Activated CD4-positive, alpha-beta T cell treated with anti-CD3 and anti-CD28 coated beads for 48 hours (primary cell): ENCODE results near the gene PDGFB.

ENCODE experiments used
- DNase-seq: peaks from one replicate; pipeline ENCODE4 v3.0.0-alpha.2; 2020

The PDGFB gene

DNA sequence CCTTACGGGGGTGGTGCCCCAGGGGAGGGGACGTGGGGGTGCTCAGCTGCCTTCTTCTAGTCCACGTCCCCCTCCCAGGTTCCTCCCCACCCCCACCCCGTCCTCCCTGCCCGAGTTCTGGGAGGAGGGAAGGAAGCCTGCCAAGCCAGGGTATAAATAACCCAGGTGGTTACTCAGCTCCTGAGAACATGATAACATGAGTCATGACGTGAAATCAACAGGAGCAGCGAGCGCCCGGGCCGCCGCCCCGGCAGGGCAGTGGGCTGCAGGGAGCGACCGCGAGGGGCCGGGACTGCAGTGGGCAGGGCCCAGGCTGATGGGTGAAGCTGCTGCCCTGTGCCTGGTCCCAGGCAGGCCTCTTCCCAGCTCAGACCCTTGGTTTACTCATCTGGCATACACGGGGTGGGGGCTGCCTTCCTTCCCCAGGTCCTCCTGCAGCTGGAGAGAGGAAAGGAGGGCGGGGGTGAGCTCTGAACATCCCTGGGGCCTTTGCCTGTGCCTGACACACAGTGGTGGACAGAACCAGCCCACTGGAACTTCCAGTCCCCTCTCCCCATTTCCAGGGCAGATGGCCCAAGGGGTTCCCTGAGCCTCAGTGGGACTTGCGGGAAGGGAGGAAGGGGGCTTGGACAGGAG, 8.8 kb upstream of the PDGFB start:
- DNase-seq, result peak; percentile 62

DNA sequence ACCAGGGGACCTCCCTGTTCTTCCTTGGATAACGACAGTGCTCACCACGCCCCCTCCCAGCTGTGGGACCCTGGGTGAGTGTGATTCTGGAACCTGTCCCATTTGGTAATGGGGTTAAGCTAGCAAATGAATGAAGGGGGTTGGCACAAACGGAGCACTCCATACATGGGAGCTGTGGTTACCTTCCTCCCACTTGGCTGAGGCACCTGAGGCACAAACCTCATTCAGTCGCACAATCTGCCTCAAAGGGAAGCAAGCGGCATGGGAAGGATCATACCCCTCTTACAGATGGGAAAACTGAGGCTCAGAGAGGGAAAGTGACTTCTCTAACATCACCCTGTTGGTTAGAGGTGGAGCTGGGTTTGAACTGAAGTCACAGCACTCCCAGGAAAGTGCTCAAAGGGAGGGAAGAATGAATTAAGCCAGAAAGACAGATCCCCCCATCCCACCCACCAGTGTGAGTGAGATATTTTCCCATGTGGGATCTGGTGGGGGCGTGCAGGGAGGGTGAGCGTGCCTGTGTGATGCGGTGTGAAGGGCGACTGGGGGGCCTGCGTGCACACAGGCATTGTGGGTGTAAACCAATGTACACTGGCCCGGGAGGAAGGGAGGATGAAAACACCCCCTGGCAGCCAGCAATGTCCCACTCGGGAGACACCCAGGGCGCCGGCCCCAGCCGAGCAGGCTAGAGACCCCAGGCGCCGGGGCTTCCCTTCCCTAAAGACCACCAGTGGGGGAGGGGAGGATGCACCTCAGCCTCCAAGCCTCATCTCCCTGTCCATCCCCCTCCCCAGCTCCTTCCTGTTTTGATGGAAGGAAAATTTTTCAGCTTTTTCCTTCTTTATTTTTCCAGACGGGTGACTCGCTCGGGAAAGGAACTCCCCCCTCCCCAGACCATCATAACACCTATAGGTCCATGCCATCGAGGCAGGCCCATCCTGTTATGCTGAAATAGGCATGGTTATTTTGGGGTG, 8.0 kb upstream of the PDGFB start:
- DNase-seq, result no peak

DNA sequence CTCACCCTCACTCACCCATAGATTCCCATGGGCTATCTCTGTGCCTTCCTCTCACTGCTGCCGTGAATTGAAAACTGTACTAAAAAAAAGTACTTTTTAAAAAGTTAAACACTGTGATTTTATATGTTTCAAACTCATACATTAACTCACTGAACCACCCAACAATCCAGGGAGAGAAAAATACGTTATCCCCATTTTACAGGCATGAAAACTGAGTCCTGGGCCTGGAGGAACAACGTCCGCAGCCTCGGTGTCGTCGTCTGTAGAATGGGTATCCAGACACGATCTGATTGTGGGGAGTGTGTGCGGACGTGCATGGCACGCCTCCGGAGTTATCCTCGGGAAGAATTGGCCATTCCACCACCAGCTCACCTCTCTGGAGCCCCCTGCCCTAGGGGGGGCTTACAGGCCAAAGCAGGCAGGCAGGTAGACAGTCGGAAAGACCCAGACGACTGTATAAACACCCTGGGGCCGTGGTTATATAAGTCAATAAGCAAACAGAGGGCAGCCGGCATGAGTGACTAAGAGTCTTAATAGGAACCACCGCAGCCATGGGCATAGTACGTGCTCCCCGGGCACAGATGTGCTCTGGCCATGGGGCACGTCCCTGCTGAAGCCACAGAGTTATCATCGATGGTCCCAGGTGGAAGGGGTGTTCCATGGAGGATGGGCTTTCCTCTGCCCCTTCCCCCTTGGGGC, 7.1 kb upstream of the PDGFB start:
- DNase-seq, result no peak

DNA sequence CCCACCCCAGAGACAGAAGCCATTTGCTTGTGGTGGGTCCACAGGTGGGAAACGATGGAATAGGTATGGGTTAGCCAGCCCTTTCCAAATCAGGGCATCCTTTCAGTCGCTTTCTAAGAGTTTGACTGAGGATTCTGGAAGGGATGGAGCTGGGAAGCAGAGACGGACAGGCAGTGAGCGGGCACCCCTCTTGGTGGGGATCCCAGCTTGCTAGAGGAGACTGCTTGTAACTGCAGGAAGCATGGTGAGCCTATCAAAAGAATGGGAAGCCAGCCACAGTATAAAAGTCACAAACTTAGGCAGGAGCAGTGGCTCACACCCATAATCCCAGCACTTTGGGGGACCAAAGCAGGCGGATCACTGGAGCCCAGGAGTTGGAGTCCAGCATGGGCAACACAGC, 6.1 kb upstream of the PDGFB start:
- DNase-seq, result no peak

DNA sequence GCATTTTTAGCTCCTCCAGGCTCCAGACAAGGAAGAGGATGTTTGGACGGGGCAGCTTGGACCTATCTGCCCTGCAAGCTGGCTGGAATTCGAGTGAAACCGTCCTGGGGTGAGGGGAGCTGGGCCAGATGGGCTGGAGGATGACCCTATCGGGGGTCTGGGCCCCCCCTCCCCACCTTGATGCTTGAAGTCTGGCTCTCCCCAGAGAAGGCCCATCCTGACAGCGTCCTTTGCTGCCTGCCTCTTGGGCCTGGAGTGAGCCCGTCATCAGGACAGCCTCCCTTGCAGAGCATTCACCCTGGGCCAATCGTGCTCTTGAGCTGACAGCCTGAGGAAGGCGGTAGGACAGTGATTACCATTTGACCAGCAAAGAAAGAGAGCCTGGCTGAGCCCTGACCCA, 5.3 kb upstream of the PDGFB start:
- no peak for DNase-seq

DNA sequence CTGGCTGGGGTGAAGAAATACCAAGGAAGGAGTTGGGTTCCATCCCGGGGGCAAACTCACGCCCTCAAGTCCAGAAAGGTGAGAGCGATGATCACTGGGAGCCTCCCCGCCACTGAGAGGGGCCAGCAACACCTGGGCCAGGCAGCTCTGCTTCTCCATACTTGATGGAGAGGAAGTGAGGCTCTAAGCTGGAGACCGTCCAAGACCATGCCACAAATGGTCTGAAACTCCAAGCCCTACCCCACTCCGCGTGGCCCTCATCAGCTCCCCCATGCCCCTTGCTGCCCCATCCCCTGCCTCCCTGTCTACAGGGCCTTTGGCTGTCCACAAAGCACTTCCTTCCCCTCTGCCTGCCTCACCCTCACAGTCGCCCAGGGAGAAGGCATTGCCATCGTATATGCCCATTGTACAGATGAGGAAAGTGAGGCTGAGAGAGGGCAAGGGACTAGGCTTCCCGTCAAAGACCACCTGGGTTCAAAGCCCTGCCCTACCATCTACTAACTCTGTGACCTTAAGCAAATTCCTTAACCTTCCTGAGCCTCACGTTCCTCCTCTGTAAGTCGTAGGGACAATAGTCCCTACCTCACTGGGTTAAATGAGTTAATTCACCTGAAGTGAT, 4.4 kb upstream of the PDGFB start:
- no peak for DNase-seq

DNA sequence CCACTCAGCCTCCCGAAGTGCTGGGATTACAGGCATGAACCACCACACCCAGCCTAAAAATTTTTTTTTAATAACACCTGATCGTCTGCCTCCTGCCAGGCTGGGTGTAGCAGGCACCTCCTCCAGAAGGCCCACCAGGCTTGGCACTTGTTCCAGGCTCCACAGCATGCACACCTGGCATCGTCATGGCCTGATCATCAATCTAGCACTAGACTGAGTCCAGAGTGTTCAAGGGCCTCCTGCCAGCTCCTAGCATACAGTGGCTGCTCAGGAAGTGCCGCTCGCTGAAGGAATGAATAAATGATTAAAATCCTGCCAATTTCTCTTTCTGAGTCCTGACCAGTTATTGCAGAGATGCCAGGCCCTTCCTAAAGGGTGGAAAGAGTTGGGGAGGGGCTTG, 3.5 kb upstream of the PDGFB start:
- DNase-seq, result no peak

DNA sequence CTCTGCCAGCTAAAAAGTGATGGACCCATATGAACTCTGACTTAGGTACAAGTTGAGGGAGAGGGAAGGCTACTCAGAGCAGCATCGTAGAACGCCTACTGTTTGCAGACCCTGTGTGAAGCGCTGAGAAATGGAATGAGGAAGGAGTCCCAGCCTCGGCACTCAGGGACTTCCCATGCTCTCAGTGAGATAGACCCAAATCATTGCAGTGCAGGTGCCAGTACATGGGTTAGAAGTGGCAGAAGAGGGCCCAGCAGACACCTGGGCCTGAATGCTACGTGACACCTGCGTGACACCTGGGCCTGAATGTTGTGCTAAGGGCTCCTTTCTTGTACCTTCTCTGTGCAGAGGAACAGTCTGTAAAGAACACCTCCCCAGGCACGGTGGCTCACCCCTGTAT, 2.6 kb upstream of the PDGFB start:
- no peak for DNase-seq

DNA sequence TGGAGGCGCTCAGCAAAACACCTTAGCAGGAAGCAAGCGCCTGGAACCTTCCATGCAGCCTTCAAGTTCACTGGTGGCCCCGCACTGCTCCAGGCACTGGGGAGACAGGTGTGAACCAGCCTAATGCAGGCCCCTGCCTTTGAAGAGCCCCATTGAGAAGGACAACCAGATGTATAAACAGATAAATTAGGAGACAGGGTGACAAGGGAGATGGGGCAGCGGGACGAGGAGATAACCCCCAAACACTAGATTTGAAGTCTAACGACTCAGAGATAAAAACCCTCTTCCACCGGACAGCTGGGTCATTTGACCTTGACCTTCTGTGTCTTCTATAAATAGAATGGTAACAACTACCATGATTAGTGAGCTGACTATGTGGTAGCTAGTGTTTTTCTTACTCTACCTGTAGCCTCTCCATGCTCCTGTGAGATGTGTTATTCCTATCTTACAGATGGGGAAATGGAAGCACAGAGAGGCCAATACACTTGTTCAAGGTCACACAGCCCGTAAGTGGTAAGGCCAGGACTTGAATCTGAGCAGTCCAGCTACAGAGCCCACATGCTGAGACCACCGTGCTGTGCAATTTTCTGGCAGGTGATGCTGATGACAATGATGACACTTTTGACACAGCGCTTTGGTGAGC, 2.0 kb upstream of the PDGFB start:
- no peak for DNase-seq

DNA sequence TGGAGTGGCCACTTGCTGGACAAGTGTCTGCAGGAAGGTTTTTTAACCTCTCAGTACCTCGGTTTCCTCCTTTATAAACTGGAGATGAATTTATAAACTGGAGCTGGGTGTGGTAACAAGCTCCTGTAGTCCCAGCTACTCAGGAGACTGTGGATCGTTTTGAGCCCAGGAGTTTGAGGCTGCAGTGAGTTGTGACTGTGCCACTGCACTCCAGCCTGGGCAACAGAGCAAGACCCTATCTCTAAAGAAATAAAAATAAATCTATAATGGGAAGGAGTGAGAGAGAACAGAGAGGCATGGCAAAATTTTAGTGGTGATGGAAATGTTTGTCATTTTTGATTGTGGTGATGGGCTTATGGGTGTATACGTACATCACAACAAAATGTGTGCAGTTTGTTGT, 1.4 kb upstream of the PDGFB start:
- no peak for DNase-seq

DNA sequence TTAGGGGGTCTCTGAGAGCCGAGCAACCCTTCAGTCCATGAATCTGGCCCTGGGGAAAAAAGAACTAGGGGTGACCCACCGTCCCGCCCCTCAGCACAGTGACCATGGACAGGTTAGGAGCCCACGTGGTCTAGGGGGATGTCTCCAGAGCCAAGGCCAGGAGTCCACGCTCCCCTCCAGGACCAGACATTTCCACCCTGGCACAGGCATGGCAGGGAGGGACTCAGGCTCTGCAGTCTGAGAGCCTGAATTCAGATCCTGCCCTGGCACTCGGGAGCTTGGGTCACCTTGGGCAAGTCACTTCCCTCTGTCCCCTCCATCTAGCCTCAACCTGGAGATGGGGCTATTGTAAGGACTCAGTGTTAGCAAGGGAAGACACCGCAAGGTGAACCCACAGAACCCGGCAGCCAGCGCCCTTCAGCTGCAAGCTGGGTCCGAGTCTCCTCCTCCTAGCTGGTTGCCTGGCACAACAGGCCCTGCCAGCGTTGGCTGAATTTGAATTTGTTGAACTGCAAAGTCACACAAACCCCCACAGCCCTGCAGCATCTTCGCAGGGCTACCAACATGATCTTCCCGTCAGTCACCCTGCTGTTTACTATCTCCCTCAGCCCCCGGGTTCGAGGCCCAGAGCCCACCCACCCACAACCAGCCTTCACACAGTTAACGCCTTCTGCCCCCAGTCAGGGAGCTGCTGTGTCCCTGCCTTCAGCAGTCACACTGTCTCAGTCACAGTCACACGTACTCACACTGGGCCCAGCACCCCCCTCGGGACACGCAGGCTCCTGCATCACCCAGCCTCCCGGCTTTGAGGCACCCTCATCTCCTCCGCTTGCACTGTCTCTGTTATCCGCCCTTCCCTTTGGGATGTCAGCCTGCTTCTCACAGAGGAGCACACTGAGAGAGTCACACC, 603 bp upstream of the PDGFB start:
- DNase-seq, result no peak

DNA sequence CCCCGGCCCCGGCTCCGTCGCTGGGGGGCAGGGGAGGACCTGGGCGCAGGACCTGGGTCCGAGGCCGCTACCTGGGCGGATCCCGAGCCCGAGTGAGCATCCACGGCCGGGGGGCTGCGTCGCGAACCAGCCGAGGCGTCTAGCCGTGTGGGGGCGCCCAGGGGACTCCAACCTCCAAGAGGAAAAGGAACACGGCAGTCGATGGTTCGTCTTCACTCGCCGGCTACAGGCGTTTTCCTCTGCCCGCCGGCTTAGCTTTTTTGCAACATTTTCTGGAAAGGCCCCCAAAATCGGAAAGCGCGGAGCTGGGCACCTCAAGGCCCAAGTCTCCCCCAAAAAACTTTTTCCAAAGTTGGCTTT, 666 bp downstream of the PDGFB start:
- no peak for DNase-seq

DNA sequence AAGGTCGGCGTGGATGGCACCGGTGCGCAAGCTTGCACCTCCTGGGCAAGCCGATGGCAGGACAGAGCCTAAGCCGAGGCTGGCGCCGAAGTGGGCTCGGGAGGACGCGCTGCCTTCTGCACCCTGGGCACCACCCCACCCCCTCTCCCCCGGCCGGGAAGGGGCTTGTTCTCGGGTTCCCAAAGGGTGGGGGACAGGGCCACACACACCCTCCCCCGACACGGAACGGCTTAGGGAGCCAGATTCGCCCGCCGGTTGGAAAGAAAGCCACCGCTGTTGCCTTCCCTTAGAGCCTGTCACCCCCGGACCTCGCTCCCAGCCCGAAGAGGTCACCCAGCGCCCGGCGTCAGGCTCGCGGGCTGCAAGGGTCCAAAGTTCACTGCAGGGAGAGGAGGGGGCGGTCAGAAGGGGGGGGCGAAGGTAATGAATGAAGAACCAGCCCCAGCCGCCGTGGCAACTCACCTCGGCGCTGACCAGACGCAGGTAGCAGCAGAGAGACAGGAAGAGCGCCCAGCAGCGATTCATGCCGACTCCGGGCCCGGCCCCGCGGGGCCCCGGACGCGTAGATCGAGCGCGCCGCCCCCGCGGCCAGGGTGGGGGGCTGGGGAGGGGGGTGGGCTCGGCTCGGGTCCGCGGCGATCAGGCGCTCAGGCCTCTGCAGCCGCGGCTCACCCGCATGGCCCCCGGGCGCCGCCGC, 1.2 kb downstream of the PDGFB start:
- DNase-seq, result no peak

DNA sequence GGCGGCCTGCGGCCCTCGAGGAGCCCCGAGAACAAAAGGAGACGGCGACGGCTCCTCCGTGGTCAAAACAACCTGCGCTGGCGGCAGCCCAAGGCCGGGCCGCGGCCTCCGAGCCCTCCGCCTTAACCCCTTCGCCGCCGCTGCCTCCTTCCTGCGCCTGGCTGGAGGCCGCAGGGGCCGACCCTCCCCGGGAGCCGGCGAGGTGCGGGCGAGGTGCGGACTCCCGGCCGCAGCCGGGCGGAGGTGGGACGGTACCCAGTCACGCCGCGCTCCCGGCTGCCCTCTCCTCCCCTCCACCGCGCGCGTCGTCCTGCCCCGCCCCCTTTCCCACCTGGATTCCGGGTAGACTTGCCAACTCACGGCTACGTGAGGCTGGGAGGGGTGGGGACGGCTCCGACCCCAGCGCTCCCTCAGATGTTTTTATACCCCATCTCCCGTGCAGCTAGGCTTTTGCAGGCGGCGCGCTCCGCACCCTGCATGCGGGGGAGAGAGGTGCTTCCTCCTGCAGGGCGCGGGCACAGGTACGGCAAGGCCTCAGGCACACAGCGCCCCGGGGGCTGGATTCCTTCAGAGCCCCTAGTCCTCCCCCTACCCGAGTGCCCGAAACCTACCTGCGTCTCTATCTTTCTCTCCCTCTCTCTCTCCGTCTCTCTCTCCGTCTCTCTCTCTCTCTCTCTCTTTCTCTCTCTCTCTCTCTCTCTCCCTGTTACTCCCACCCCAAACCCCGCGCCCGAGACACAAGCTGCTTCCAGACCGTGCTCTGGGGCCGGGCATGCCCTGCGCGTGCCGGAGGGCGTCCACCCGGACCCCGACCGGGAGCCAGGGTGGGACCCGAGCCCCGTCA, 2.0 kb downstream of the PDGFB start:
- DNase-seq, result no peak

DNA sequence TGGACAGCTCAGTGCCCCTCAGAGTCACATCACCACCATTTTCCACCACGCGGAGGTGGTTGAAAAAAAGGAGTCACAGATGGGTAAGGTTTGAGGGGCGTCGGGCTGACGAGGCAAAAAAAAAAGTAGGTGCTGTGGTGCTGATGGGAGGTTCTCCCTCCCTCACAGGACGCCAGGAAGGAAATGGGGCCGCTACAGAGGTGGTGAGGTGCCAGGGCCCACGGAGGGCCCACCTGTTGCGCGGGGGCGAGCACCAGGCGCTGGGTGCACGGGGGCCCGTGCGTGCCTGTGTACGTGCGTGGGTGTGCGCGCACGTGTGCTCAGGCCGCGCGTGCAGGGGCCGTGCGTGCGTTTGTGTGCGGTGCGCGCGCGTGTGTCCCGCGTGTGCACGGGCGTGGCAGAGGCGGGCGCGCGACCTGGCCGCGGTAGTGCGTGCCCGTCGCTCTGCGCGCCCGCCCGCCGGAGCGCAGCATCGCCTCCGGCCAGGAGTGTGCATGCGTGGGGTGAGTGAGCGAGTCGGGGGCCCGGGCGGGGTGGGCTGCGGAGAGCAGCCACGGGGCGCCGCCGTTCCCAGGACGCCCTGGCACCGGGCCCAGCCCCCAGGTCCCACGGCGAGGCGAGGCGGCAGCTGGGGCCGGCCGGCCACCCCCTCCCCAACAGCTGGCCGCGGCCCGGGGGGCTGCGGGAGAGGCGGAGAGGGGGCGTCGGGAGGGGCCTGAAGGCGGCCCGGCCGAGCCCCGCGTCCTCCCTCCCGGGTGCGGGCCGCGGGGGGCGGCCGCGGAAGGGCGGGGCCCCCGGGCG, 2.8 kb downstream of the PDGFB start:
- no peak for DNase-seq

DNA sequence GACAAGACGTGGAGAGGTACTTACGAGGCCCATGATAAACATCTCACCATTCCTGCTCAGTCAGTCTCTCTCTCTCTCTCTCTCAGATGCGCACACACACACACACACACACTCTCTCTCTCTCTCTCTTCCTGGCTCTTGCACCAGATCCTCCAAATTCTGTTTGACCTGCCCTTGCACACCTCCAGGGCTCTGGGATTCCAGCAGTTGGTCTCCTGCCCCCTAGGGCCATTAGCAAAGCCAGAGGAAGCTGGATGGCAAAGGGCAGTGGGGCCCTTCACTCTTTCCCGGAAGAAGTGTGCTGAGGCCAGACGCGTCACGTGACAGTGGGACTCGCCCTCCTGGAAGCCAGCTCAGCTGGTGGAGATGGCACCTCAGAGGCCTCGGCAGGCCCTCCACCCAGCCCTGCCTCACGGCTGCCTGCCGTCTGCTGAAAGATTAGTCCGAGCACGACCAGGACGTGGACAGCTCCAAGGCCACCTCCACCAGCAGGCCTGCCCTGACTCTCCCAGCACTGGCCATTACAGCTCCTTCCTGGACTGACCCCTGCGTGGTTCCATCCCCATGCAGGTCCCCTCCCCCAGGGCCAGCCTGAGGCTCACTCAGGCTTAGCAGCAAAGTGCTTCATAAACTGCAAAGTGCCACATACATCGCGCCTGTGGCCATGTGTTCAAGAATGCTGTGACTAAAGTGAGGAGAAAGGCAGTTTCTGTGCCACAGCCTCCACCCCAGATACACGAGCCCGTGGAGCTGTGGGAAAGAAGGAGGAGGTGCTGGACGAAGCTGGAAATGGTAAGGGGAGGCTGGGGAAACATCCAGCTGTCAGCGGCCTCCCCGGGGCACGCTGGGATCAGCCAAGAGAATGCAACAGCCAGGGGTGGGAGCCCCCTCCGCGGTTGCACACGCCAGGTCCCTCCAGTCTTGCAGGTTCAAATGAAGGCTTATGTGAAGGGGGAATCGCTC, 3.7 kb downstream of the PDGFB start:
- no peak for DNase-seq

DNA sequence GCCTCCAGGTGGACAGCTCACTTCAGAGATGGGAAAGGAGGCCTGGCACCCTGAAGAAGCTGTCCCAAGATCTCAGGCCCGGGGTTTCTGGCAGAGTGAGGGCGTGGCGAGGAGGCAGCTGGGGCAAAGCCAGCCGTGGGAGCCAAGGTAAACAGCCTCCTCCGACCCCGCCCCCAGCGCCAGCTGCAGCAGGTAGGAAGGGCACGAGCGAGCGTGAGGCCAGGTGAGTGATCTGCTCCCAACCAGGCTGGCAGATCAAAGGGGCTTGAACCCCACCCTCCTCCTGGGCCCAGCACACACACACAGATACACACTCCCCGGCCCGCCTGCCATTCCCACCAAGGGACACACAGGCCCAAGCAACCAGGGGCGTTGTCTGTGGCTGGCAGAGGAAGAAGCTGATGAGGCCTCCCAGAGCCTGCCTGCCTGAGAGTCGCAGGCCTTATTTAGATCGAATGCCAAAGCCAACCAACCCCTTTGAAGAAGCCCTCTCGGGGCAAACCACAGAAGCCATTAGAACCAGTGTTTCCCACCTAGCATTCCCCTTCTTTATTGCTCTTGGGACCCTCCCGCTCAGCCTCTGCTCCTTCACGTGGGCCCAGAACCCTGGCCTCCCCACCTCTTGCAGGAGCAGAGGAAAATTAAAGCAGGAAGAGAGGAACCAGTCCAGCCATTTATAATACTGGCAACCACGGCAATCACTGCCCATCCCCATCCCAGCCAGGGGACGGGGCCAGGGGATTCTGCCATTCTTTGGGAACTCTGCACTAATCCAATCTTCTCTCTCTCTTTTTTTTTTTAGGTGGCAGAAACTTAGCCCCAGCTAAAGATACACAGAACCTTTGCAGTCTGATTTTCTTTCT, 5.0 kb downstream of the PDGFB start:
- no peak for DNase-seq
